Measurements from ENCODE around the gene PAX5.

PAX5 gene

DNA sequence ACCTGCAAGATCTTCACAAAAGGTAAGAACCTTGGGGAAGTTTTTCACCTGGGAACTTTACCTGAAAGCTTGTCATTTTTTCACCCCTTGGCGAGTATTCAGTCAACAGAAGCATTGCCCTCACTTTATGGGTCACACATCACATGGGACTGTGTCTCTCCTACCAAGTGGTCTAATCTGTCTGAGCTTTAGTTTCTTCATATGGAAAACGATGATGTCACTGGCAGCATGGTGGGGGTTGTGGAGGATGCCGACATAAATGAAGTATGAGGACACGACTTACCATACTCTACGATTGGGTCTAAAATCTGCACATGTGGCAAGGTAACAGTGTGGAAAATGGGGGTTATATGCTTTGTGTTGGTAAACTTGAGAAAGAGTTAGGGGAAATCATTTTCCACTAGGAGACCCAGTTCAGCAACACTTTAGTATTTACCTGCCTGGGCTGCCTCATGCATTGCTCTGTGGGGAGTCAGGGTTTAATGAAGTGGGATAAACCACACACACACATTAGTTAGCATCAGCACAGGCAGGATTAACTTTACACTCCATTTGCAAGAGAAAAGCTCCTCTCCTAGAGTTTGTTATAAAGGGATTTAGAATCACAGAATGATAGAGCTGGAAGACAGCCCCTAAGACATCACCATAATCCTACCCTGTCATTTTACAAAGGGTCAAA, 19.8 kb upstream of the PAX5 start:
- FAIRE-seq, result no peak
- no peak for TF ChIP-seq POLR2A (IDR thresholded peaks at IDR 0.05; ENCODE audit: low read depth, low read length)
- DNase-seq (ENCODE audit: insufficient read length, low spot score), result no peak

- TF ChIP-seq POLR2A (IDR thresholded peaks at IDR 0.05; ENCODE audit: low read depth, low read length), result no peak
- FAIRE-seq, result no peak
- DNase-seq (ENCODE audit: insufficient read length, low spot score), result no peak
These were observed 12.6 kb upstream of the PAX5 start for GRCh38 chr9:37046683-37047082.

DNA sequence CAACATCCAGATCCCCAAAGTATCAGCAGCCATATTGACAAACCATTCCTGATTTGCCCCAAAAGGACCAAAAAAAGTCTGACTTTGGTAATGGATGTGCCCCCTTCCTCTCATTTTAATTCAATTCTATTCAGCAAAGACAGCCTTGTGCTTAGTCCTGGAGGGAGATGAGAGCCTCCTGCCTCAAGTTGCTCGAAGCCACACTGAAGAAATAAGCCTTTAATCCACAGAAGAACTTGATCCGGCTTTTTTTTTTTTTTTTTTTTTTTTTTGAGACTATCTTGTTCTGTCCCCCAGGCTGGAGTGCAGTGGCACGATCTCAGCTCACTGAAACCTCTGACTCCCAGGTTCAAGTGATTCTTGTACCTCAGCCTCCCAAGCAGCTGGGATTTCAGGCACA, 8.4 kb upstream of the PAX5 start:
- no peak for DNase-seq (ENCODE audit: insufficient read length, low spot score)
- no peak for FAIRE-seq
- TF ChIP-seq POLR2A (IDR thresholded peaks at IDR 0.05; ENCODE audit: low read depth, low read length), result no peak

- TF ChIP-seq POLR2A (IDR thresholded peaks at IDR 0.05; ENCODE audit: low read depth, low read length), result no peak
- DNase-seq (ENCODE audit: insufficient read length, low spot score) (no peak), FAIRE-seq (no peak)
These were observed 6.5 kb upstream of the PAX5 start for GRCh38 chr9:37040508-37041127.

- TF ChIP-seq POLR2A (IDR thresholded peaks at IDR 0.05; ENCODE audit: low read depth, low read length), result no peak
- FAIRE-seq (no peak), DNase-seq (ENCODE audit: insufficient read length, low spot score) (no peak)
These were observed 4.9 kb upstream of the PAX5 start for GRCh38 chr9:37038943-37039464.

DNA sequence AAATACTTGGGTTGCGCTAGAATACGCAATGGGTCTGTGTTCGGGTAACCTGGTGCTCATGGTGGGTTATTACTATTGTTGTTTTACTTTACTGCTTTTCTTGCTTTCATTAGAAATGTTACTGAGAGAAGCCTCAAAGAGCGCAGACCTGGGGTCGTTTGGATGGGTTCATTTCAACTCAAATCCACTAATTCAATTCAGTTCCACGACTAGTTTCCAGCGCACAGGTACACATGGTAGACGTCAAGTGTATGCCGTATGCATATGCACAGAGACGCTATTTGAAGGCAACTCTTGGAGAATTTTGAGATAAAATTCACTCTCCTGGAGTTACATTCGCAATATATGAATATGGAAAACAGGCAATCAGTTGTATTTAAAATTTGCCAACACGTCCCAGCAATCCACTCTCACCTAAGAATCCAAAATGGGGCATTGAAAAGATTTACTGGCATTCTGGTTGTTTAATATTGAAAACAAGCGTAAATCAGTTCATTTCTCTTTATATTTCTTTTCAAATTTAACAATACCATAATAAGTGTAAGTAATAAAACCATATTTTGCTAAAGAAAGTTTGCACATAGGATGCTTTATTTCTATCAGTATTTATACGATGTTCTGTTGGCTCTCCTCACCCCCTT, 4.4 kb upstream of the PAX5 start:
- TF ChIP-seq POLR2A (IDR thresholded peaks at IDR 0.05; ENCODE audit: low read depth, low read length), result no peak
- no peak for FAIRE-seq
- no peak for DNase-seq (ENCODE audit: insufficient read length, low spot score)

DNA sequence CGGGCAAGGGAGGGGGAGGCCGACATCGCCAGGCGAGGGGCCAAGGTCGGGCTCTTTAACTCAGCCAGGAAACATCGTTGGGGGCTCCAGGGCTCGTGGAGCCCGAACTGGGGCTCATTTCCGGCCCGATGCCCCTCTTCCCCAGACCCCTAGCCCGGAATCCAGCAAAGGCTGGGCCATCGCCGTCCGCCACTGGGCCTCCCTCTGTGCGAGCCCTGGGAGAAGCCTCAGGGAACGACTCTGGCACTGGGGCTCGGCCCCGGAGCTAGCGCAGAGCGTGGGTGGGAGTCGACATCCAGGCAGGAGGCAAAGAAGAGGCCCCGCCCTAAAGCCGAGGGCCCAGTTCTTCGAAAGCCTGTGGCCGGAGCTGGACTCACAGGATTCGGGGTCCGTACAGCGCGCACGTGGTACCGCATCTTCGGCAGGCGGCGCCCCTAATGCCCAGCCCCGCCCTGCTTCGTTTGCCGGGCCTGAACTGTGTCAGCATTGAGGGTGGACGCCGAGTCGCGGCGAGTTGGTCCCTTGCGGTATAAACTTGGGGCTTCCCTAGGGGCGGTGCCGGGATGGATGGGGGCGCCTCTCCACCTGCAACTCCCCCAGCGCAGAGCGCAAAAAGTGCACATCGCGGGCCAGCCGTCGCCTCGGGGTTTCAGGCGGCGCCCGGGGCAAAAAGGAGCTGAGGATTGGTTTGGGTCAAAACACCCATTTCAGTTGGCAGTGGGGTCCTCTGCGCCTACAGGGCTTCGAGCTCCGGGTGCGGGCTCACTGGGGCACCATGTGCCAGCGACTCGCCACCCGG, 3.6 kb upstream of the PAX5 start:
- DNase-seq (ENCODE audit: insufficient read length, low spot score) (no peak), FAIRE-seq (no peak)
- TF ChIP-seq POLR2A (IDR thresholded peaks at IDR 0.05; ENCODE audit: low read depth, low read length), result no peak

GRCh38 chr9:37036776-37037502, 2.9 kb upstream of the PAX5 start:
- no peak for DNase-seq (ENCODE audit: insufficient read length, low spot score)
- no peak for TF ChIP-seq POLR2A (IDR thresholded peaks at IDR 0.05; ENCODE audit: low read depth, low read length)
- no peak for FAIRE-seq

DNA sequence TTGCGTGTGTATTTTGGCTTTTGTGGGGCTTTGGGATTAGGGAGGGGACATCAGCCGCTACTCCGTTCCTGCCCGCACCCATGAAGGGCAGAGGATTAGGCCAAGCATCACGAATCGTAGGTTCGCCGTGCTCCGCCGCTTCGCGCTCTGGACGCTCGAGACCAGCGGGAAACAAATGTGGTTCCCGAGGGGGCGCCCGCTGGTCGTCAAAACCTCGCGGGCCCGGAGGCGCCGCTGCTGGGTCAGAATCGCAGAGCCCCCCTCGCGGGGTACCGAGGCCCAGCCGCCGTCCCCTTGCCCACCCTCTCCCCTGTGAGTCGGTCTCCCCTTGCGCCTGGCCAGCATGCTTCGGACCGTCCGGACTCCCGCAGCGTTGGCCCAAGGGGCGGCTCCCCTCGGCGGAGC, 2.3 kb upstream of the PAX5 start:
- DNase-seq (ENCODE audit: insufficient read length, low spot score) (no peak), FAIRE-seq (no peak)
- TF ChIP-seq POLR2A (IDR thresholded peaks at IDR 0.05; ENCODE audit: low read depth, low read length), result no peak

GRCh38 chr9:37035648-37036370, 1.7 kb upstream of the PAX5 start:
- FAIRE-seq (no peak), DNase-seq (ENCODE audit: insufficient read length, low spot score) (no peak)
- TF ChIP-seq POLR2A (IDR thresholded peaks at IDR 0.05; ENCODE audit: low read depth, low read length), result no peak

DNA sequence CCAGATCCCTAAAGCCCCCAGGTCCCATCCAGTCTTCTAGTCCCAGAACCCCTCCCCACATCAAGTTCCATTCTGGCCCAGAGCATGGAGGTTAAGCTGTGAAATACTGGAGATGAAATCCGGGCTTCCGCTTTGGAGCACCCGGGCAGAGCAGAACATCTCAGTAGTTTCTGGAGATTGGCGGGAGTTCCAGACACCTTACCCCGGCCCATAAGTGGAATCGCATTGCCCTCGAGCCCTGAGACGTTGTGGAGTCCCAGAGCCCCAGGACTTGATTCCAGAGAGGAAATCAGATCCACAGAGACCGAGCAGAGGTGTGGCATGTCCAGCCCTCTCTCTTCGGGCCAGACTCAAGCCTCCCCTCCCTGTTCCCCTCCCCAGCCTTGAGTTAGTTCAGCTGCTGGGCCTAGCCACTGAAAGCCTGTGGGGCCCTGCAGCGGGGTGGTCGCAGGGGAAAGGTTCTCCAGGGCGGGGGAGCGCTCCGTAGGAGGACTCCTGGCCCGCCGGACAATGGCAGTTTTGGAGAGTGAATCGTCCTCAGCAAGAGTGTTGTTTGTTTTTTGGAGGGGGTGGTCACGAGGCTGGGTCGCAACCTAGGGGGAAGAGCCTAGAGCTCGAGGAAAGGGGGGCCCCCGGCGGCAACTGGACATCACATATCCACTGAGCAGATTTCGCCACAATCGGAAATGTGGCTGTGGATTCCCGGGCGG, 1.0 kb upstream of the PAX5 start:
- TF ChIP-seq POLR2A (IDR thresholded peaks at IDR 0.05; ENCODE audit: low read depth, low read length), result no peak
- FAIRE-seq (no peak), DNase-seq (ENCODE audit: insufficient read length, low spot score) (no peak)

GRCh38 chr9:37034305-37034937, 353 bp upstream of the PAX5 start:
- no peak for TF ChIP-seq POLR2A (IDR thresholded peaks at IDR 0.05; ENCODE audit: low read depth, low read length)
- no peak for FAIRE-seq
- no peak for DNase-seq (ENCODE audit: insufficient read length, low spot score)
